Loucy (cell line): ENCODE data around the gene C16orf74.

Experiments used
- H2AFZ ChIP-seq: fragments of 200-600 bp; sonication (generic); 2 replicates; pipeline ENCODE4 v1.6.0; 2016; ENCODE audit warnings: antibody characterized with exemption, mild to moderate bottlenecking, low read length, moderate library complexity
- H3F3A ChIP-seq: fragments of 200-600 bp; 2 replicates; pipeline ENCODE4 v1.6.0; 2016; ENCODE audit warnings: antibody characterized with exemption, low read depth, mild to moderate bottlenecking
- H3K27me3 ChIP-seq: fragments of 200-600 bp; sonication (generic); 2 replicates; pipeline ENCODE4 v1.6.1; 2014; ENCODE audit warnings: low read length, mild to moderate bottlenecking; ENCODE audit not compliant: insufficient read depth, poor library complexity, severe bottlenecking
- H3K36me3 ChIP-seq: fragments of 200-600 bp; sonication (generic); 2 replicates; pipeline ENCODE4 v1.6.1; 2016; ENCODE audit warnings: low read length; ENCODE audit not compliant: insufficient read depth
- H3K4me1 ChIP-seq: fragments of 200-600 bp; sonication (generic); 2 replicates; pipeline ENCODE4 v1.5.1; 2014; ENCODE audit warnings: low read length, mild to moderate bottlenecking; ENCODE audit not compliant: insufficient read depth, poor library complexity, severe bottlenecking
- H3K4me2 ChIP-seq: fragments of 200-600 bp; sonication (generic); 2 replicates; pipeline ENCODE4 v1.6.0; 2014; ENCODE audit warnings: antibody characterized with exemption, low read length, low read depth, mild to moderate bottlenecking; ENCODE audit not compliant: poor library complexity, severe bottlenecking
- H3K4me3 ChIP-seq: fragments of 200-600 bp; sonication (generic); 2 replicates; pipeline ENCODE4 v1.5.1; 2014; ENCODE audit warnings: low read length, mild to moderate bottlenecking, mixed read lengths; ENCODE audit not compliant: poor library complexity, severe bottlenecking
- H3K79me2 ChIP-seq: fragments of 200-600 bp; sonication (generic); 2 replicates; pipeline ENCODE4 v1.6.1; 2014; ENCODE audit warnings: low read length; ENCODE audit not compliant: insufficient read depth
- H3K9ac ChIP-seq: fragments of 200-600 bp; sonication (generic); 2 replicates; pipeline ENCODE4 v1.6.0; 2014; ENCODE audit warnings: mild to moderate bottlenecking, low read depth, low read length, moderate library complexity; ENCODE audit not compliant: poor library complexity, severe bottlenecking
- H3K9me2 ChIP-seq: fragments of 200-600 bp; sonication (generic); replicated peaks from 2 replicates; pipeline ENCODE4 v1.6.1; 2016; ENCODE audit warnings: low read depth, low read length, mixed read lengths
- H3K9me3 ChIP-seq: fragments of 200-600 bp; sonication (generic); 2 replicates; pipeline ENCODE4 v1.6.1; 2014; ENCODE audit warnings: mild to moderate bottlenecking, antibody characterized with exemption, low read length, low read depth; ENCODE audit not compliant: insufficient read depth
- H4K20me1 ChIP-seq: fragments of 200-600 bp; sonication (generic); 2 replicates; pipeline ENCODE4 v1.6.0; 2014; ENCODE audit warnings: antibody characterized with exemption, low read length, mild to moderate bottlenecking; ENCODE audit not compliant: insufficient read depth, poor library complexity, severe bottlenecking
- EZH2phosphoT487 ChIP-seq: fragments of 200-600 bp; IDR thresholded peaks from 2 replicates; pipeline ENCODE4 v1.6.1; 2018; ENCODE audit warnings: antibody characterized with exemption, mild to moderate bottlenecking, moderate library complexity, borderline replicate concordance
- TF ChIP-seq, protein P1 (sequence below): fragments of 200-600 bp; sonication (generic); conservative IDR thresholded peaks from 2 replicates; pipeline ENCODE4 v1.5.1; 2014; ENCODE audit warnings: mild to moderate bottlenecking, antibody characterized with exemption, low read length

C16orf74 gene

DNA sequence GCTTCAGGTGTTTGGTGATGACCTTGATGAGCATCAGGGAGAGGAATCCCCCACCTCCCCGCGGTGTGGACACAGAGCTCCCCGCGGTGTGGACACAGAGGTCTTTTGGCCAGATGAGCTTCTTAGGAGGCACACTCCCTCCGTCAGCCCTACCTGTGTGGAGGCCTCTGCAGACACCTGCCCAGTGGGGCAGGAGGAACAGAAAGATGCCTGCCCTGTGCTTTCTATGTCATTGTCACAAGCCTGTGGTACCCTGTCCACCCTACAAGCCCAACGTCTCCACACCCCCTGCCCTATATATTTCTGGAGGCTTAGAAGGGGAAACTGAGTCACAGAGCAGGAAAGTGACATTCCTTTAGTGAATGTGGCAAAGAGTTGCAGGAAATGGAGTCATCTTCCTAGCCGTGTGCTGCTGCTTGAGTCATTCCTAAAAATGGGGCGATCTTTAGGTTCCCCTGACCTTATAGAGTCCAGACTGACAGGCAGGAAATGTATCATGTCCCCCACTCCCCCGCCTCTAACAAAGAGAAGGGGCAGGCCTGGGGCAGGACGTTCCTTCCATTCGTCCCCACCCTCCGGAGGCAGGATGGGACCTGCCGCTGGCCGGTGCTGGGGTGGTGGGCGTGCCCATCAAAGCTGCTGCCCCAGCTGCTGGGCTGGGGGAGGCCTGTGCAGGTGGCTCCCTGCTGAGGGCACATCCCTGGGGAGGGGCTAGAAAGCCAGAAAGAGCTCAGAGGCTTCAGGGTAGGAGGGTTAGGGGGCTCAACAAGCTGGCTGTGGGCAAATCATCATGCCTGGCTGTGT, 1.0 kb upstream of the C16orf74 start:
- Histone ChIP-seq H3K27me3 (no peaks in the 10 kb centered on the region), H3K4me1 (peaks cover 8% of the 10 kb centered on the region), H3K9ac (no peak overlapping the region), H3K9me3 (no peaks in the 10 kb centered on the region), H3K9me2 (no peaks in the 10 kb centered on the region), H3F3A (no peaks in the 10 kb centered on the region), H3K36me3 (no peaks in the 10 kb centered on the region), H4K20me1 (no peaks in the 10 kb centered on the region), H2AFZ (no peak overlapping the region), H3K4me2 (no peak overlapping the region), H3K4me3 (no peak overlapping the region), H3K79me2 (no peaks in the 10 kb centered on the region)
- TF ChIP-seq, protein P1, sequence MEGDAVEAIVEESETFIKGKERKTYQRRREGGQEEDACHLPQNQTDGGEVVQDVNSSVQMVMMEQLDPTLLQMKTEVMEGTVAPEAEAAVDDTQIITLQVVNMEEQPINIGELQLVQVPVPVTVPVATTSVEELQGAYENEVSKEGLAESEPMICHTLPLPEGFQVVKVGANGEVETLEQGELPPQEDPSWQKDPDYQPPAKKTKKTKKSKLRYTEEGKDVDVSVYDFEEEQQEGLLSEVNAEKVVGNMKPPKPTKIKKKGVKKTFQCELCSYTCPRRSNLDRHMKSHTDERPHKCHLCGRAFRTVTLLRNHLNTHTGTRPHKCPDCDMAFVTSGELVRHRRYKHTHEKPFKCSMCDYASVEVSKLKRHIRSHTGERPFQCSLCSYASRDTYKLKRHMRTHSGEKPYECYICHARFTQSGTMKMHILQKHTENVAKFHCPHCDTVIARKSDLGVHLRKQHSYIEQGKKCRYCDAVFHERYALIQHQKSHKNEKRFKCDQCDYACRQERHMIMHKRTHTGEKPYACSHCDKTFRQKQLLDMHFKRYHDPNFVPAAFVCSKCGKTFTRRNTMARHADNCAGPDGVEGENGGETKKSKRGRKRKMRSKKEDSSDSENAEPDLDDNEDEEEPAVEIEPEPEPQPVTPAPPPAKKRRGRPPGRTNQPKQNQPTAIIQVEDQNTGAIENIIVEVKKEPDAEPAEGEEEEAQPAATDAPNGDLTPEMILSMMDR, result no peak

DNA sequence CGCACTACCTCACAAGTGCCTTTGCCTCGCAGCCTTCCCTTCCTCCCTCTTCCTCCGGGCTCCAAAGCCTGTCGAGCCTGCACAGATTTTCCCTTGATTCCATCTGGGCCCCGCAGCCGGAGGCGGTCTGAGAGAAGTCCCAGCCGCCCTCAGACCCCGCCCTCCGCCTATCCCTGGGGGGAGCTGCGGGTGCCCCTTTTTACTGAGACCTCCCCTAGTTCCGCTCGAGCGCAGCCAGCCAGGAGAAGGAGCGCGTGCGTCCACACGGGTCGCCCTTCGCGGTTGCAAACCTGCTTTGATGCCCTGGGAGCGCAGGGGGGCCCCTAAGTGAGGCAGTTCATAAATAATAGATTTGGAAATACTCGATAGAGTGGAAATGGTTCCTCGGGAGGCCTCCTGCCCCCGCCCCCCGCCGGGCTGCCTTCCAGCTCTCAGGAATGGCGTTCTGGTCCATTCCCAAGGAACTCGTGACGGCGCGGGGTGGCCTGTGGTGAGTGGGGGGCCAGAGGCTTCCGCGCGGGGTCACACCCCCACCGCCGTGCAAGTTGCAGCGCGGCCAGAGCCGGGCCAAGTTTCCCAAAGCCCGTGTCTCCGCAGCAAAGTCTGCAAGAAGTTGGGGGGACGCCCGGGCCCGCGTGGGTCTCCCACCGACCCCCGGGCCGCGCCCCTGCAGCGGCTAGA, 610 bp downstream of the C16orf74 start:
- Histone ChIP-seq H3F3A (no peaks in the 10 kb centered on the region), H3K9me3 (no peaks in the 10 kb centered on the region), H3K36me3 (no peaks in the 10 kb centered on the region), H3K27me3 (no peaks in the 10 kb centered on the region), H3K9ac (no peak overlapping the region), H2AFZ (no peak overlapping the region), H4K20me1 (no peaks in the 10 kb centered on the region), H3K4me2 (no peak overlapping the region), H3K79me2 (no peaks in the 10 kb centered on the region), H3K9me2 (no peaks in the 10 kb centered on the region), H3K4me1 (peaks cover 8% of the 10 kb centered on the region), H3K4me3 (no peak overlapping the region)
- TF ChIP-seq, protein P1, result no peak

DNA sequence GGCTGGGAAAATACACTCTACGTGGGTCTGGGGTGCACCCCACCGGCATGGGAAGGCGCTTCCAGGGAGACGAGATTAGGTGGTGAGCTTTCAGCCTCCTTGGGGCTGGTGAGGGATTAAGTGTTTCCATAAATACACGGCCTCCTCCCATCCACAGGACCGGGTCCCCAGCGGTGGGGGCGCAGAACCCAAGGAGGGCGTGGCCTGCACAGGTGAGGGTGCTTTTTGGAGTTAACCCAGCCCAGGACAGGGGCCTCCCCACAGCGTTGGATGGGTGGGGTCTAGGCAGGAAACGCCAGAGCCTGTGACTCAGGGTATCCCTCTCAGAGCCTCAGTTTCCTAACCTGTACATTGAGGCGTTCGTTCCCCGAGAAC, 1.1 kb downstream of the C16orf74 start:
- no peak overlapping the region for H3K4me2 ChIP-seq
- H4K20me1 ChIP-seq, result no peaks in the 10 kb centered on the region
- H3K27me3 ChIP-seq, result no peaks in the 10 kb centered on the region
- no peaks in the 10 kb centered on the region for H3K36me3 ChIP-seq
- H3K9me2 ChIP-seq, result no peaks in the 10 kb centered on the region
- no peaks in the 10 kb centered on the region for H3K9me3 ChIP-seq
- H3K4me3 ChIP-seq, result no peak overlapping the region
- no peak overlapping the region for H2AFZ ChIP-seq
- H3K4me1 ChIP-seq, result peaks cover 7% of the 10 kb centered on the region
- no peak overlapping the region for H3K9ac ChIP-seq
- TF ChIP-seq EZH2phosphoT487, result no peak
- TF ChIP-seq, protein P1, result no peak
- H3F3A ChIP-seq, result no peaks in the 10 kb centered on the region
- H3K79me2 ChIP-seq, result no peaks in the 10 kb centered on the region
